GM19372 (cell line): ENCODE results near the gene BBS7.
A peak's percentile ranks its signal among the peaks of the same experiment; 100 is the strongest.

Experiments
- ATAC-seq: cut with Tn5 transposase; IDR thresholded peaks from one replicate; pipeline ENCODE4 v1.9.1; 2021; ENCODE audit warnings: mild to moderate bottlenecking, low read depth, moderate library complexity; ENCODE audit not compliant: unreplicated experiment

BBS7 gene, protein sequence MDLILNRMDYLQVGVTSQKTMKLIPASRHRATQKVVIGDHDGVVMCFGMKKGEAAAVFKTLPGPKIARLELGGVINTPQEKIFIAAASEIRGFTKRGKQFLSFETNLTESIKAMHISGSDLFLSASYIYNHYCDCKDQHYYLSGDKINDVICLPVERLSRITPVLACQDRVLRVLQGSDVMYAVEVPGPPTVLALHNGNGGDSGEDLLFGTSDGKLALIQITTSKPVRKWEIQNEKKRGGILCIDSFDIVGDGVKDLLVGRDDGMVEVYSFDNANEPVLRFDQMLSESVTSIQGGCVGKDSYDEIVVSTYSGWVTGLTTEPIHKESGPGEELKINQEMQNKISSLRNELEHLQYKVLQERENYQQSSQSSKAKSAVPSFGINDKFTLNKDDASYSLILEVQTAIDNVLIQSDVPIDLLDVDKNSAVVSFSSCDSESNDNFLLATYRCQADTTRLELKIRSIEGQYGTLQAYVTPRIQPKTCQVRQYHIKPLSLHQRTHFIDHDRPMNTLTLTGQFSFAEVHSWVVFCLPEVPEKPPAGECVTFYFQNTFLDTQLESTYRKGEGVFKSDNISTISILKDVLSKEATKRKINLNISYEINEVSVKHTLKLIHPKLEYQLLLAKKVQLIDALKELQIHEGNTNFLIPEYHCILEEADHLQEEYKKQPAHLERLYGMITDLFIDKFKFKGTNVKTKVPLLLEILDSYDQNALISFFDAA

DNA sequence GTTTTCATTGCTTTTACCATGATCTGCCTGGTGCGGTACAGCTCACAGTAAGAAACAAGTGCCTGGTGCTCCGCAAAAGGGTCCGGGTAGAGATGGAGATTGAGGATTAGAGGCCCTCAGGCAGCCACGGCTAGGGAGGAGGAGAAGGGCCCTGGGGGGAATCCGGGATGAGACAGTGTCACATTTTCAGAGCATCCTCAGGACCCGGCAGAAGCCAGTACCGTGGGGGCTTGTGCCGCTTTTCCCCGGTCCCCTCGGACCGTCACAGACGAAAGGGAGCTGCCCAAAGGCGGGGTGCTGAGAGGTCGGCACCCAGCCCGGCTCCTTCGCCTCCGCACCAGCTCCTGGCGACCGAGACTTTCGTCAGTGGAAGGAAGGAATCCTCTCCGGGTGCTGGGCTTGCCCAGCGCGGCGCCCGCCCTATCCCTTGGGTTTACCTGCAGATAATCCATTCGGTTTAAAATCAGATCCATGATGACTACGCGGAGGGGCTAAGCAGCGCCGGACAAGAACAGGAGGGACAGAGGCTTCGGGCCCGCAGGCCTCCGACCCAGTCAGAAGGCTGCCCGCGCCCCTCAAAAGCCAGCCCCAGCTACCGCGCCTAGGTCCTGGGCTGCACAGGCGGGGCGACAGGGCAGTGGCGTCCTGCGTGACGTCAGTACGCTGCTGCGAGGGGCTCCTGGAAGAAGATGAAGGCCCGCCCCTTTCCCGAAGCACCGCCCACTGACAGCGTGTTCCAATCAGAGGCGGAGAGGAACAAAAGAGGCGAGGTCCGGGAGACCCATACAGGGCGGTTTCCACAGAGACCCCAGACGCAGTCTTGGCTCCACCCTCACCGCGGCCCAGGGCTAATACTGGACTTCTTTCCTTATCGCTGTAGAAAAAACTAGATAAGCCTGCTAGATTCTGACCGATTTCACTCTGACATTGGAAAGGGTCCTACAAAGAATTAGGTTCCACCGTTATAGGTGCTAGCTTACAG lies at the start of gene BBS7:
BBS7 (minus strand) TSS at position 634 of the 982 bp plus-strand sequence; CDS start at position 473, 161 bp downstream.
- peak; percentile 99 for ATAC-seq

DNA sequence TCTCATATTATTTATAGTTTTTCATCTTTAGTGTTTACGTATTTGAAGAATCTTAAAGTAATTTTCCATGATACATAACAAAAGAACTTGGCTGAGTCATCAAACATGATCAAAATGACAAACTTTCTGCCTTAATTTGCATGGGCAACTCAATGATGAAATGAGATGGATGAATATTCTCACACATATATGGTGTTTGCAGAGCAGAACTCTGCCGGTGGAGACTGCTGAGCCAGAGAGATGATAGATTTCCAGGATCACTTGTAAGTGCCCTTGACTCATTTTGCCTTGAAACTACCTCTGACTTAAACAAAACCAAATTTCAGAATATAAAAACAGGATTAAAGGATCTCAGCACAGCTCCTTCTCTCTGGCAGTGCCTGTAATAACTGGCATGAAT lies 43.4 kb upstream of the BBS7 start:
- no peak for ATAC-seq

DNA sequence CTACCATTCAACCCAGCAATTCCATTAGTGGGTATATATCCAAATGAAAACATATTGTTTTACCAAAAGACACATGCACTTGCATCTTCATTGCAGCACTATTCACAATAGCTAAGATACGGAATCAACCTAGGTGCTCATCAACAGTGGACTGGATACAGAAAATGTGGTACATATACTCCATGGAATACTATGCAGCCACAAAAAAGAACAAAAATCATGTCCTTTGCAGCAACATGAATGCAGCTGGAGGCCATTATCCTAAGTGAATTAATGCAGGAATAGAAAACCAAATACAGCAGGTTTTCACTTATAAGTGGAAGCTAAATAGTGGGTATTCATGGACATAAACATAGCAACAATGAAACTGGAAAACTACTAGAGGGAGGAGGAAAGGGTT lies 38.1 kb upstream of the BBS7 start:
- ATAC-seq, result no peak

DNA sequence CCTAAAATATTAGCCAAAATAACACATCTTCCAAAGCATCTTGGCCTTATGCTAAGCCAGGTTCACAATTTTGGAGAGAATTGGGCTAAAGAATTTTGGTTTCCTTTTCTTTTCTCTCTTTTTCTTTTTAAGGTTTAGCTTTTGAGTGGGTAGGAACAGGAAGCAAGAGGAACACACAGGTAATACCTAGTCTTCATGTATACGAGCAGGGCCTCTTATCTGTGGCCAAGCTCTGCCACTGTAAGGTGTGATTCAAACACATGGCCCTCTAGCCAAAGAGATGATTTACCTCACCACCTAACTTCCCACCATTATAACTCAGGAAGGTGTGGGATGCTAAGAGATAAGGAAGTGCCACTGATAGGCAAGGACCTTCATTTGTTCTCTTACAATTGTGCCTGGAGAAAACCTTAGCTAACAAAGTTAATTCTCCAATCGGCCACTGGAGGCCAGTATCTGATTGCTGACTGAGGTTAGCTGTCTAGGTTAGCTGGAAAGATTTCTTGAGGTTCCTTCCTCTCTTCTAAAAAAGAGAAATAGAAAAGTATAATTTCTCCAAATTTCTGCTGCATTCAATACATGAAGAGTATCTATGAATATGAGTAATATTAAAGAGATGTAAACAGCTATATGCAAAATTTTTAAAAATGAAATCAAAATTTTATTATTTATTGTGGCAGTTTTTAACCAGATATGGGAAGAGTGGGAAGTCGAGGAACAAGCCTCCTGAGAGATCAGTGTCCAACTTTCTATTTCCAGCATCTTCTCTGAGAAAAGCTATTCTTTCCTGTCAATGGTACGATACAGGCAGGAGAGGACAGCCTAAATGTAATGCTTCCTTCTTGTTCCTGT lies 30.1 kb upstream of the BBS7 start:
- ATAC-seq, result peak; percentile 92

DNA sequence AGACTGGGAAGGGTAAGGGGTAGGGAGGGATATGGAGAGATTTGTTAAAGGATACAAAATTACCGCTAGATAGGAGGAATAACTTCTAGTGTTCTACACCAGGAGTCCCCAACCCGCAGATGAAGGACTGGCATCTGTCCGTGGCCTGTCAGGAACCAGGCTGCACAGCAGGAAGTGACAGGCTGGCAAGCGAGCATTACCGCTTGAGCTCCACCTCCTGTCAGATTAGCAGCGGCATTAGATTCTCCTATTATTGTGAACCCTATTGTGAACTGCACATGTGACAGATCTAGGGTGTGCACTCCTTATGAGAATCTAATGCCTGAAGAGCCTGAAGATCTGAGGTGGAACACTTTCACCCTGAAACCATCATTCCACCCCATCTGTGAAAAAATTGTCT lies 27.9 kb upstream of the BBS7 start:
- no peak for ATAC-seq

DNA sequence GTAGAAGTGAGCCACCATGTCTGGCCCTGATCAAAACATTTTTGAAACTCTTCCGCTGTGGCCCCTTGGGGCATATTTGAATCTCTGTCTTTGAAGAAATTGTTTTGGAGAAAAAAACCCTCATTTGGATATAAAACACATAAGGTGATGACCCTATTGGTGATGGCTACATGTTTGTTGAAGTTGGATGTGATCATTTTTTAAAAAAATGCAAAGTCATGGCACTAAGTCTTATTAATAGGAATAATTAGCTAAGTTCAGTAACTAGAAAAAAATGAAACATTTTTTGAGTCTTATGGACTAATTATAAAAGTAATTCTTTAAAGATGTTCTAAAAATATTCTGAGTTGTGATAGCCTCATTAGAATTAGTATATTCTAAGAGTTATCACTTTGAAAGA lies 17.9 kb upstream of the BBS7 start:
- ATAC-seq, result no peak

DNA sequence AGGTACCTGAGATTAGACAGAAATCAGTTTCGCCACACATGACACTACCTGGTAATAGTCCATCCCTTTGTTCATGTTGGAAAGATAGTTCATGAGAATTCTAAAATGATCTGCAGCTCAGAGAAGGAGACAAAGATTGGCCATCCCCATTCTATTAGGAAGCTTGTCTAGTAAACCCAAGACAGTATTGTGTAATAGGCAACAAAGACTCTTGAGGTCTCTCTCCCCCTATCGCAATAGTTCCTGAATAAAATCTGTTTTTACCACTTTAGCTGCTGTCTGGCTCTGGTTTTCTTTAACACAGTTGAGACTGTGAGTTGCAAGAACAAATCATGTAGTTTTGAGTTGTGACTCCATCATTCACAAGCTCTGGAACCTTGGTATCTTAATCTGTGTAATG lies 14.8 kb upstream of the BBS7 start:
- no peak for ATAC-seq

DNA sequence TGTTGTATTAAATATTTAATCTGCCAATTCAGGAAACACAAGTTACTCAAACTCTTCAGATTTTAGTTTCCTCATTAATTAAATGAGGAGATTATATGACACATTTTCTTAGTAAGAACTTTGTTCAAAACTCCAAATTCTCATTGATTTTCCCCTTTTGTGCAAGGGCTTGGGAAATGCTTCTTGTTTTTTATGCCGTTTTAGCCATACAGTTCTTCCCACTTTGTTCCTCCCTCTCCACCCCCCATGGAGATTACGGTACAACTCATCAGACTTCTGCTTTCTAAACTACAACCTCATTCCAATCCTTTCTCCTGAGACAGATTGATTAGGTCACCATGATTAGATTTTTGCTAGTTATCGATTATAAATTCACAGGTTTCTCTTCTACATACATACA lies 10.9 kb upstream of the BBS7 start:
- ATAC-seq, result no peak

DNA sequence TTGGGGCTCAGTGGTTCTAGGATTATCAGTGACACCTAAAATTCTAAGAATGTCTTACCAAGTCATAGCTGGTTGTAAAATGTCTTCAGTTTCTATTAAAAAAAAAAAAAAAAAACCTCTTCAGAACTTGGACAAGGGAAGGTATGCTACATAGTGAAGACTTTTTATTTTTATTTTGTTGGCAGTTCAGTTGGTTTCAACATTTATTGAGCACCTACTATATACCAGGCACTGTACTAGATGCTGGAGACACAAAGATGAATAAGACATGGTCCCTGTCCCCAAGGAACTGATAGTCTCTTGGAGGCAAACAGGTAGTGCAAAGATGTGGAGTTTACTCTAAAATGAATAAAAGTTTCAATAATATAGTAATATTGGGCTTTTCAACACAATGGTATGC lies 8.9 kb upstream of the BBS7 start:
- ATAC-seq, result no peak

DNA sequence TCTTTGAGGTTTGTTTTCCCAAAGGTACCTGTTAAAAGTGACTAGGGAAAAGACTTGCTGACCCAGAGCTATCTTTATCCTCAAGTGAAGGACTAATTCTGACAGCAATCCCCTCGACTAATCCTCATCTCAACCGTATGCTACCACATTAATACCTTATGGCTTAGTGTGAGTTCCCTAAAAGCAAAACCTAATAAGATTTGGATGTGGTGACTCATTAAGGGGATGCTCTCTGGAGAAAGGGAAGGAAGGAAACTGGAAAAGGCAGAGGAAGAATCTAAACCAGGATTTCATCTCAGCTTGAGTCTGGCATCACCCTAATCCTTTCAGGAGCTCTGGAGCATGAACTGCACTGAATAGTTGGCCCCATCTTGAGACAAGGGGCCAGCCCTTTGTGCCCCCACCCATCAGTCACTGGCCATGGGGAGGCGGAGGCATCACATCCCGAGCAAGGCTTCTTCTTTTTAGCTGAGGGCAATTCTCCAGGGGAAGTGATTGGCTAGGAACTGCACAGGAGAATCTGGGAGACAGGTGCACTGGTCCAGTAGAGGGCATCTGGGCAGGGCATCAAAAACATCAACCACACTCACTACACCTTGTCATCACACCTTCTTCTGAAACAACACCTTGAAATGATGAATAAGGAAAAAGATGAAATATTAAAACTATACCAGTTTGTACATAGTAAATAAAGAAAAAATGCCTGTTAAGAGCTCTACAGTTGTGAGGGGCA lies 6.9 kb upstream of the BBS7 start:
- ATAC-seq, result no peak

DNA sequence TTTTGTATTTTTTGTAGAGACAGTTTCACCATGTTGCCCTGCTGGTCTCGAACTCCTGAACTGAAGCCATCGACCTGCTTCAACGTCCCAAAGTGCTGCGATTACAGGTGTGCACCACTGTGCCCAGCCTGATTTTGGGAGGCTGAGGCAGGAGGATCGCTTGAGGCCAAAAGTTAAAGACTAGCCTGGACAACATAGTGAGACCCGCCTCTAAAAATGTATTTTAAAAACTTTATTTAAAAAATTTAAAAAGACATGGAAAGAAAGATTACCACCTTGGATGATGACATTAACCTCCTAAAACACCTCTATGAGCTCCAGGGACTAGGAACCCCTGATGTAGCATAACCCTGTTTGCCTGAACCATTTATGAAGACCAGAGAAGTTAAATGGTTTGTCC lies 5.8 kb upstream of the BBS7 start:
- no peak for ATAC-seq

DNA sequence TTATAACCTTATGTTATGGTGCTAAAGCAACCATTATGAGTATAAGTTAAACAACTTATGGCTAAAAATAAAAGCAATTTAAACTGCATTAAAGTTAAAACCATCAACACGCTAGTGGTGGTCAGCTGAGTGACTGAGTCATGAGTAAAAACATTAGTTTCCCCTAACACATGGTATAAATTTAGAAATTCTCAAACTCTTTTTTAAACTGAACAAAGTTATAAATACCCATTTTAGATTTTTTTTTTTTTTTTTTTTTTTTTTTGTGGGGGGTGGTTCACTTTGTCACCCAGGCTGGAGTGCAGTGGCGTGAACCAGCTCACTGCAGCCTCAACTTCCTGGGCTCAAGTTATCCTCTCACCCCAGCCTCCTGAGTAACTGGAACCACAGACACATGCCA lies 5.4 kb upstream of the BBS7 start:
- no peak for ATAC-seq

DNA sequence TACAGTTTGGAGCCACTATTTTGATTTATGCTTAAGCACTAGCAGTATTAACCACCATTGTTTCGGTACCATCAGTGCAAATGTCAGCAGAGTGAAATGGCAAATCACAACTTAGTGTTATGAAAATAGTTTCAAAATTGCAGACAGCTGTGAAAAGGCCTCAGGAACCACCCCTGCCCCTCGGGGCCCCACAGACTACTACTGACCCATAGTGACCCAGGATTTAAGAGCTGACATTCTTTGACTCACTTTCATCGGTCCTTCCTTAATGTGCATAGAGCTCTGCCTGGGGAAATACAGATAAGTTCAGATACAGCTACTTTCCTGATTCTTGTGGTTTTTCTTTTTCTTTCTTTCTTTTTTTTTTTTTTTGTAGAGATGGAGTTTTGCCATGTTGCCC lies 3.3 kb upstream of the BBS7 start:
- no peak for ATAC-seq

DNA sequence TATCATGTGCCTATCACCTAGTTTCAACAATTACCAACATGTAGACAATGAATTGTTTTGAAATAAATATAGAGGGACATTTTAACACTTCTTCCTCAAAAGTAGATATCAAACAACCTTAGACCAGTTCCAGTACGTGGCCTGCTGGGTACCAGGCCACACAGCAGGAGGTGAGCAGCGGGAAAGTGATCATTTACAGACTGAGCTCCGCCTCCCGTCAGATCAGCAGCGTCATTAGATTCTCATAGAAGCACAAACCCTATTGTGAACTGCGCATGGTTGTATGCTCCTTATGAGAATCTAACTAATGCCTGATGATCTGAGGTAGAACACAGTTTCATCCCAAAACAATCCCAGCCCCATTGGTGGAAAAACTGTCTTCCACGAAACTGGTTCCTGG lies 6.5 kb downstream of the BBS7 start:
- no peak for ATAC-seq

DNA sequence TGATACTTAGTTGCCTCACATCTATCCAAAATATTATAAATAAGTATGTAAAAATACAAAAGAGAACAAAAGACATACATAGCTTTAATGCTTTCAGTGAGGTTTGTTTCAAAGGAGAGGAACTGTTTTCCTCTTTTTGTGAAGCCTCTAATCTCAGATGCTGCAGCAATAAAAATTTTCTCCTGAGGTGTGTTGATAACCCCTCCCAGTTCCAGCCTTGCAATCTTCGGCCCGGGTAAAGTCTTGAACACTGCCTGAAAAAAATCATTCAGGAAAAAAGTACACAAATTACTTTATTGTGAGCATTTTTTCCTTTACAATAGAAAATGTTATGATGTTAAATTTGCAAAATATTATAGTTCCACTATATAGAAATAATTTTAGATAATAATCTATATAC lies 8.8 kb downstream of the BBS7 start:
- no peak for ATAC-seq

DNA sequence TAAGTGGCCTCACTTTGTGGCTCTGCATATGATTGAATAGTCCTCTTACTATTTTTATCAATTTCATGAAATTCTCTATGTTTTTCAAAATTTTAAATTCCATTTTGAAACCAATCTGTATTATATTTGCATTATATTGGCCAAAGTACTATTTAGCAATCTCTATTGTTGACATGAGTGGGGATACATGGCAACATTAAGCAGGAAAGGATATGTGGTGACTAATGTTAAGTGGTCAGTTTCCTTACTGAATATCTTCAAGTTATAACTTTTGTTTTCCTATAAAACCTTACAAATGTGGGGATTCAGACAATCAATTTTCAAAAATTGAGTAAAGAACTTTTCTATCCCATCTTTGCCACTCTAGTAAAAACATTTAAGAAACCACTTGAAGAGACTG lies 10.2 kb downstream of the BBS7 start:
- no peak for ATAC-seq

DNA sequence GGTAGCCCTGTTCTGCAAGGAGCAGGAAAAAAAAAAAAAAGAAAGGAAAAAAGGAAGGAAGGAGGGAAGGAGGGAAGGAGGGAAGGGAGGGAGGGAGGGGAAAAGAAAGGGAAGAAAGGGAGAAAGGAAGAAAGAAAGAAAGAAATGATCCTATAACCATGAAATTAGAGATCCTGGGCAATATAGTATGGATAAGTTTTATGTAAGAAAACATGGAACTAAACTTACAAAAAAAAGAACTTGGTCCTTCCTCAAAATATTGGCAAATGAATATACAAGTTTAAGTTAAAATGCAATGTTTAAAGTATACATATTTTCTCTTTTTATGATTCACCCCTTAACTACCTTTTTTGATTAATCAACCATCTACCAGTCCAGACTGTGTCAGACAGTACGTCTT lies 18.9 kb downstream of the BBS7 start:
- ATAC-seq, result no peak

DNA sequence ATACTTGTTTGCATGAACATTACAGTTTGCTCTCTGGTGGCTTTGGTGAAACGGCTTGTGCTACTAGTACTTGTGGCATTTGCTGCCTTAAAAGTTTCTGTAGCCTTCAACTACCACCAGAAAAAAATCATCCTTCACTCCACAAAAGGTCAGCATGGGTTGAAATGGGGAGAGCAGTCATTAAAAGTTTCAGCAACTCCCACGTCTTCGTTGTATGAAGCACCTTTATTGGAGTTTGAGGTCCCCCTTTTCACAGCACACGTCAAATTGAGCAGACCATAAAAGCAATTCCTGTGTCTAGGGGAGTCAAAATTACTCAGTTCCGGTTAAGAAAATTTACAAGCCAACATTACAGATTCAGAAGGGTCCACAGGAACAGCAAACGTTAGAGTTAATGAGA lies 23.6 kb downstream of the BBS7 start:
- no peak for ATAC-seq

DNA sequence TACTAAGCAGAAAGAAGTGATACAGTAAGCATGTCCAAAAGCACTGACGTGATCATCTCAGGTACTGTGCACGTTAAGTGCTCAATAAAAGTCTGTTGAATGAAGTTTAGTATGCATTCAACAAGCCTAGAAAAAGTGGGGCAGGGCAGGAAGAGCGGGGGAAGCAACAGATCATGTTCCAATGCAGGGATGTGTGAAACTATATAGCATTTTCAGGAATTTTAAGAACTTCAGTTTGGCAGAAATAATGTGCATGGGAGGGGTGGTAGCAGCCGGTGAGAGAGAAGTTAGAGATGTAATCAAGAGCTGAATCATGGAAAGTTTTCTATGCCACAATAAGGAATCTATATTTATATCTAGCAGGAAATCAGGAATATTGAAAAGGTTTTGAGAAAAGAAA lies 27.4 kb downstream of the BBS7 start:
- no peak for ATAC-seq
